Measurements from ENCODE around the gene CFAP45. TPM values are rescaled to one million over a fixed set of nuclear protein-coding genes. Genes with fewer than 3 reads are reported as not detected.

CFAP45 gene
- total RNA-seq, 1 donor from 2014 or later, result 1.4 TPM

- DNase-seq (ENCODE audit: low read depth, low spot score), result no peak
These were observed 71.2 kb downstream of the CFAP45 start for GRCh38 chr1:159828581-159829272.

DNA sequence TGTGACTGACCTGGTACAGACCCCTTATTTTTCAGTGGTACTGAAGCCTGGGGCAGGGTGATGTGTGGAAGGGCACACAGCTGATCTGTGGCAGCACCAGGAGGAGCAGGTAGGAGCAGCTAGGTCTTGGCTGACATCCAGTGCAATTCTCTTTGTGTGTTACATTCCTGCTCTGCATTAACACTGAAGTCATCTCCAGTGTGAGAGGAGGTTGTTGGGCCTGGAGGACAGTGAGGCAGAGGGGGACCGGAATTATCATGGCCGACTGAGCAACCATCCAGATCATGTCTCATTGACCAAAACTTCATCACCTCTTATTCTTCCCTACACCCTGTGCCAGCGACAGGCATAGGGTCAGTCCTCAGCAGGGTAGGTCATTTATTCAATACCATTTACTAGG lies 71.8 kb downstream of the CFAP45 start:
- no peak for DNase-seq (ENCODE audit: low read depth, low spot score)

GRCh38 chr1:159827549-159827948 lies 72.4 kb downstream of the CFAP45 start:
- no peak for DNase-seq (ENCODE audit: low read depth, low spot score)

DNA sequence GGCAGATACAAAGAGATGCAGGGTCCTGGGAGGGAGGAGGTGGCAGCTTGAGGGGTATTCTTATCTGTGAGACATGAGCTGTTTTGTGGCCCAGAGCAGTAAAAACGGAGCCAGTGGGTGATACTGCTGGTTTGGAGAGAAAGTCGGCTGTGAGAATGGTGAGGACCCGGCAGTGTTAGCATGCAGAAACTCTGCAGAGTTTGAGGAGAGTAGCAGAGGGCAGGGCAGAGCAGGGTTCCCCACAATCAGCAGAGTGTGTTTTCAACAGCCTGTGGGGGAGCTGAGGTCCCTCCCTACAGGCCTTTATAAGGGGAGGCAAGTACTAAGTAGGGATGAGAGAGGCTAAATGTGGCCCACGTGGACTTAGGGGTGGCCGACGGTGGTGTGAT lies 72.9 kb downstream of the CFAP45 start:
- DNase-seq (ENCODE audit: low read depth, low spot score), result no peak

DNA sequence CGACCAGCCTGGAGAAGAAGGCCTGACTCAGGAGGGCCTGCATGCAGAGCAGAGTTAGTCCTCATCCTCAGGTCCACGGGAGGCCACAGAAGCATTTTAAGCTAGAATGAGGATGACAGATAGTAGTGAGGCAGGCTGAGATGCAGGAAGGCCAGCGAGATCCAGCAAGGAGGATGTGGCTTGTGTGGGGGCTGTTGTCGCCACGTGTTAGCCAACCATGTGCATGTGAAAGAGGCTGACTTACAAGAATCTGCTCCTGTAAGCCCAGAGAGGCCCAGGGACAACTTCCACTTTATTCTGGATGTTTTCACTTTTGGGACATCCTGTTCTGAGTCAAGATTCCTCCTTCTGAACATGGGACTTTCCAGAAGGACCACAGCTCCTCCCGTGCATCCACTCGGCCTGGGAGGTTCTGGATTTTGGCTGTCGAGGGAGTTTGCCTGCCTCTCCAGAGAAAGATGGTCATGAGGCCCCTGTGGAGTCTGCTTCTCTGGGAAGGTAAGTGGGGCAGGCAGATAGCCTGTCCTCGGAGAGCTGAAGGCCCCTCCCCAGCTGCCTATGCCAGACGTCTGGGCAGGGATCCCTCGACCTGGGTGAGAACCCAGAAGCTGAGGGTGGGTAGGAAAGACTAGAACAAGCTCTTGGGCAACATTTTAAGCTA lies 73.4 kb downstream of the CFAP45 start, which contains the start of gene SLAMF8:
TSS of gene SLAMF8 (plus strand) at position 433 of the 661 bp plus-strand sequence. CDS start at position 459, 26 bp downstream.
- no peak for DNase-seq (ENCODE audit: low read depth, low spot score)

DNA sequence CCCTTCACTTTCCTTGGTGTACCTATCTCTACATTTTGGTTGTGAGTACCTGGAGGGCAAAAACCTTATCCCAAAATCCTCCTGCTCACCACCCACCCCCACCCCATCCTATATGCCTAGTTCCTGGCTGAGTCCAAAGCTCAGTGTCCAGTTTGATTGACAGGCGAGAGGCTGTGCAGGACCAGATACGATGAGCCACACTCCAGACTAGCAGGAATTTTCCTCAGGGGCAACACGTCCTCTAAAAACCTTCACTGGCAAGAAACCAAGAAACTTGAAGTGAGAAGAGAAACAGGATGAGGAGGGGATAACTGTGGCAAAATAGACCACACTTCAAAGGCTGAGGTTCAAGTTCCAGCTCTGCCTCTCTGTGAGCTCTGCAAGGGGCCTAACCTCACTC lies 74.4 kb downstream of the CFAP45 start:
- DNase-seq (ENCODE audit: low read depth, low spot score), result no peak

DNA sequence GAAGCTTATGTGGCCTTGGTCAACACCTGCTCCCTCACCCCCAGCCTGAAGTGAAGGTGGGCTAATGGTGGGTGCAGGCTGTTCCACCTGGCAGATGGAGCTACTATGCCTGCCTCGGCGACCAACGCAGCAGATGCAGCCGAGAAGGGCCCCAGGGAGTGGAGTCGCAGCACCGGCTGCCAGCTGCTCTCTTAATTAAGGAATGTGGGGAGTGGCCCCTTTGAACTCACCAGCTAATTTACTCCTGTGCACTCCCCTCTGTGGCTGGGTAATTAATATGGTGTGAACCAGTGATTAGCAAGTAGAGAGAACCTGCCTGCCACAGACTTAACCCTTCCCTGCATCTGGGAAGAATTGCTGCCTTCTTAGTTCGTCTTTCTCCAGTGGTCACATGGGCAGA lies 76.6 kb downstream of the CFAP45 start:
- DNase-seq (ENCODE audit: low read depth, low spot score), result no peak

Other genes starting within 250 kb of the CFAP45 start
- gene CRP, start 185.6 kb downstream of the CFAP45 start, total RNA-seq, result 0.07 TPM in 1 of 2 replicates, not detected in the other
- gene DUSP23, start 119.2 kb downstream of the CFAP45 start, total RNA-seq, result 59.7 and 181 TPM in 2 replicates
- 0.07 TPM in 1 of 2 replicates, not detected in the other for gene FCRL6, start 97.8 kb downstream of the CFAP45 start, total RNA-seq
- not detected in 2 replicates for gene SLAMF8, start 73.3 kb downstream of the CFAP45 start, total RNA-seq
- not detected in 2 replicates for gene VSIG8, start 37.5 kb downstream of the CFAP45 start, total RNA-seq
- gene TAGLN2, start 25.3 kb upstream of the CFAP45 start, total RNA-seq, result 487 and 627 TPM in 2 replicates
- 0.04 TPM in 1 of 2 replicates, not detected in the other for gene IGSF9, start 45.4 kb upstream of the CFAP45 start, total RNA-seq
- not detected in 2 replicates for gene SLAMF9, start 54.1 kb upstream of the CFAP45 start, total RNA-seq
- gene PIGM, start 131.8 kb upstream of the CFAP45 start, total RNA-seq, result 3.7 and 4.4 TPM in 2 replicates
- gene KCNJ10, start 170.0 kb upstream of the CFAP45 start, total RNA-seq, result not detected in 2 replicates
- gene KCNJ9, start 181.4 kb upstream of the CFAP45 start, total RNA-seq, result not detected in 2 replicates
- gene IGSF8, start 198.5 kb upstream of the CFAP45 start, total RNA-seq, result 9.6 and 13.4 TPM in 2 replicates
- gene ATP1A2, start 215.6 kb upstream of the CFAP45 start, total RNA-seq, result not detected in 2 replicates